CD4-positive, alpha-beta T cell (primary cell): ENCODE results near the gene IP6K3. TPM values are rescaled to one million over a fixed set of nuclear protein-coding genes. Genes with fewer than 3 reads are reported as not detected.

Experiments
- ATAC-seq: fragments of 200-7000 bp; cut with Tn5 transposase; one replicate; pipeline ENCODE4 v1.10.0; 2022; ENCODE audit warnings: mild to moderate bottlenecking; ENCODE audit not compliant: poor library complexity
- CTCF ChIA-PET: fragments of 350-600 bp; sonication (Branson Sonifier 250); formaldehyde crosslinking; loops from one replicate; lab custom pipeline; 2021; ENCODE audit warnings: antibody characterized with exemption, inconsistent platforms; lab: Charles Lee
- POLR2A ChIA-PET: fragments of 350-600 bp; sonication (Branson Sonifier 250); formaldehyde crosslinking; loops from one replicate; lab custom pipeline; 2021; ENCODE audit warnings: antibody characterized with exemption, inconsistent platforms; lab: Charles Lee
- DNase-seq, 14 experiments: peaks; one replicate each; pipeline ENCODE4 v3.0.0-alpha.2; 2013 to 2020; ENCODE audit warnings: mixed read lengths in 2 of 14
- H3K27ac ChIP-seq, 2 donors: one replicate each; pipeline versions ENCODE4 v1.5.1 to v1.7.0; 2013; ENCODE audit warnings: low read length in 2 of 2, low read depth in 1 of 2, mild to moderate bottlenecking in 1 of 2
- H3K27me3 ChIP-seq, 2 experiments: 1 replicate in 1 of 2; 2 replicates in 1 of 2; pipeline versions ENCODE4 v1.6.1 to v1.7.0; 2013; ENCODE audit warnings: low read length in 2 of 2, control low read depth in 1 of 2, mild to moderate bottlenecking in 1 of 2, moderate library complexity in 1 of 2; ENCODE audit not compliant: insufficient read depth in 2 of 2, control insufficient read depth in 1 of 2
- H3K36me3 ChIP-seq: one replicate; pipeline ENCODE4 v1.6.1; 2013; ENCODE audit warnings: low read length, control low read depth; ENCODE audit not compliant: insufficient read depth
- H3K4me1 ChIP-seq: one replicate; pipeline ENCODE4 v1.6.1; 2013; ENCODE audit warnings: low read length, control low read depth; ENCODE audit not compliant: insufficient read depth
- H3K4me3 ChIP-seq: one replicate; pipeline ENCODE4 v1.5.1; 2013; ENCODE audit warnings: mild to moderate bottlenecking, low read length, moderate library complexity
- H3K9me3 ChIP-seq, 2 experiments: 1 replicate in 1 of 2; 2 replicates in 1 of 2; pipeline versions ENCODE4 v1.6.1 to v1.7.0; 2013; ENCODE audit warnings: low read length in 2 of 2, mild to moderate bottlenecking in 2 of 2, control low read depth in 1 of 2, moderate library complexity in 1 of 2; ENCODE audit not compliant: control insufficient read depth in 1 of 2, insufficient read depth in 1 of 2
- H3K27ac Mint-ChIP-seq: one replicate; pipeline ENCODE4 v1.8.0; 2020; ENCODE audit warnings: mixed read lengths
- H3K27me3 Mint-ChIP-seq: one replicate; pipeline ENCODE4 v1.8.0; 2021; ENCODE audit warnings: mixed read lengths
- H3K36me3 Mint-ChIP-seq: one replicate; pipeline ENCODE4 v1.8.0; 2021; ENCODE audit warnings: low read depth, mixed read lengths
- H3K4me1 Mint-ChIP-seq: one replicate; pipeline ENCODE4 v1.8.0; 2021; ENCODE audit warnings: low read depth, mixed read lengths
- H3K4me3 Mint-ChIP-seq: one replicate; pipeline ENCODE4 v1.8.0; 2020; ENCODE audit warnings: mild to moderate bottlenecking, mixed read lengths
- H3K9me3 Mint-ChIP-seq: one replicate; pipeline ENCODE4 v1.8.0; 2020; ENCODE audit warnings: mixed read lengths
- CTCF ChIP-seq: fragments of 200-600 bp; IDR thresholded peaks from one replicate; pipeline ENCODE4 v1.8.0; 2022; ENCODE audit warnings: antibody characterized with exemption, mild to moderate bottlenecking
- intact Hi-C, 2 experiments: fragments of 100-400 bp; cut with DNase I in 1 of 2; cut with micrococcal nuclease in 1 of 2; formaldehyde crosslinking; loops; one replicate each; pipeline versions ENCODE4 v1.15.1 to v1.9.0; 2023 to 2025; cut with DNase I, micrococcal nuclease
- total RNA-seq, 174 experiments: library from RNA in 2 of 174; stranded (reverse) in 2 of 174; gene quantifications; one replicate each; pipeline ENCODE4 v1.2.3 and lab custom pipeline; 2021 to 2026

The IP6K3 gene
- total RNA-seq, 2 experiments from 2014 or later: not detected

GRCh38 chr6:33791620-33792019 lies 44.9 kb upstream of the IP6K3 start:
- Mint-ChIP-seq H3K36me3 (peaks cover 19% of the 10 kb centered on the region), H3K9me3 (no peaks in the 10 kb centered on the region), H3K4me3 (peak overlapping the region; percentile 56), H3K4me1 (peaks cover 21% of the 10 kb centered on the region), H3K27me3 (no peaks in the 10 kb centered on the region), H3K27ac (no peak overlapping the region)
- DNase-seq (no peak), ATAC-seq (no peak)
- H3K4me3 ChIP-seq: no peak overlapping the region
- TF ChIP-seq CTCF: no peak
- no peak overlapping the region for H3K27ac ChIP-seq
- intact Hi-C loops: loop anchor here in 1 of 2 experiments (5.0 kb wide), 1 partner anchor 111 kb away; no protein-coding TSS in a partner anchor
- H3K36me3 ChIP-seq: peaks cover 8% of the 10 kb centered on the region
- peaks cover 21% of the 10 kb centered on the region for H3K4me1 ChIP-seq
- ChIA-PET POLR2A (no interaction called here), CTCF (no interaction called here)
- no peaks in the 10 kb centered on the region for H3K9me3 ChIP-seq
- H3K27me3 ChIP-seq: peaks cover 0 to 3% of the 10 kb centered on the region in 2 experiments

- Histone ChIP-seq H3K4me3 (no peak overlapping the region), H3K27ac (no peak overlapping the region), H3K36me3 (peaks cover 14% of the 10 kb centered on the region), H3K27me3 (no peaks in the 10 kb centered on the region), H3K4me1 (peaks cover 27% of the 10 kb centered on the region), H3K9me3 (no peaks in the 10 kb centered on the region)
- peaks cover 28% of the 10 kb centered on the region for H3K4me1 Mint-ChIP-seq
- intact Hi-C loops: loop anchor here in 1 of 2 experiments (5.0 kb wide), 1 partner anchor 111 kb away; no protein-coding TSS in a partner anchor
- peaks cover 26% of the 10 kb centered on the region for H3K36me3 Mint-ChIP-seq
- no peaks in the 10 kb centered on the region for H3K9me3 Mint-ChIP-seq
- ATAC-seq (no peak), DNase-seq (no peak)
- H3K27me3 Mint-ChIP-seq: no peaks in the 10 kb centered on the region
- CTCF ChIA-PET: no interaction called here
- TF ChIP-seq CTCF: no peak
- POLR2A ChIA-PET: interaction anchor here (0.6 kb wide), 1 partner anchor 625 kb away, joined by 3 read pairs; no protein-coding TSS in a partner anchor
- H3K4me3 Mint-ChIP-seq: peak overlapping the region; percentile 18
- H3K27ac Mint-ChIP-seq: no peak overlapping the region
These were observed 44.2 kb upstream of the IP6K3 start for GRCh38 chr6:33790910-33791309.

- peaks cover 17% of the 10 kb centered on the region for H3K36me3 ChIP-seq
- no peak for DNase-seq
- no peak for TF ChIP-seq CTCF
- Mint-ChIP-seq H3K9me3 (no peaks in the 10 kb centered on the region), H3K36me3 (peaks cover 30% of the 10 kb centered on the region), H3K27ac (peak overlapping the region; percentile 74), H3K4me1 (peaks cover 34% of the 10 kb centered on the region), H3K27me3 (no peaks in the 10 kb centered on the region), H3K4me3 (peak overlapping the region; percentile 82)
- no peak overlapping the region for H3K4me3 ChIP-seq
- ChIA-PET POLR2A (interaction anchor here (0.6 kb wide), 1 partner anchor 625 kb away, joined by 3 read pairs; no protein-coding TSS in a partner anchor), CTCF (no interaction called here)
- no peak for ATAC-seq
- intact Hi-C loops: loop anchor here in 1 of 2 experiments (5.0 kb wide), 1 partner anchor 112 kb away; no protein-coding TSS in a partner anchor
- H3K9me3 ChIP-seq: no peaks in the 10 kb centered on the region
- no peaks in the 10 kb centered on the region for H3K27me3 ChIP-seq
- no peak overlapping the region for H3K27ac ChIP-seq
- peaks cover 32% of the 10 kb centered on the region for H3K4me1 ChIP-seq
These were observed 43.7 kb upstream of the IP6K3 start for GRCh38 chr6:33790379-33790778.
